Stimulated activated CD8-positive, alpha-beta memory T cell treated with anti-CD3 and anti-CD28 coated beads, Interleukin-12 subunit alpha, Interleukin-12 subunit beta, amount 100 ng/mL, for 24 hours (primary cell): Measurements from ENCODE around the gene OXNAD1.

Experiments used
- DNase-seq: peaks from one replicate; pipeline ENCODE4 v3.0.0-alpha.2; 2020; ENCODE audit errors: extremely low read depth

The OXNAD1 gene

GRCh38 chr3:16328124-16328523 is 63.1 kb downstream of the OXNAD1 start:
- DNase-seq: no peak

- no peak for DNase-seq
Observed at GRCh38 chr3:16329036-16329825, 64.2 kb downstream of the OXNAD1 start.

GRCh38 chr3:16329826-16330129 is 64.8 kb downstream of the OXNAD1 start:
- DNase-seq: no peak

- no peak for DNase-seq
Observed at GRCh38 chr3:16330351-16330750, 65.3 kb downstream of the OXNAD1 start.

- no peak for DNase-seq
Observed at GRCh38 chr3:16331319-16331883, 66.4 kb downstream of the OXNAD1 start.

- no peak for DNase-seq
Observed at GRCh38 chr3:16332904-16333426, 68.0 kb downstream of the OXNAD1 start.

- DNase-seq: no peak
Observed at GRCh38 chr3:16334909-16335308, 69.9 kb downstream of the OXNAD1 start.

GRCh38 chr3:16335333-16335732 is 70.3 kb downstream of the OXNAD1 start:
- DNase-seq: no peak

- DNase-seq: no peak
Observed at GRCh38 chr3:16335772-16336645, 71.0 kb downstream of the OXNAD1 start.

- DNase-seq: no peak
Observed at GRCh38 chr3:16336825-16337224, 71.8 kb downstream of the OXNAD1 start.

- DNase-seq: peak; percentile 14
Observed at GRCh38 chr3:16337856-16338540, 73.0 kb downstream of the OXNAD1 start.

- no peak for DNase-seq
Observed at GRCh38 chr3:16338999-16339398, 74.0 kb downstream of the OXNAD1 start.

GRCh38 chr3:16343101-16343500 is 78.1 kb downstream of the OXNAD1 start:
- DNase-seq: no peak

- no peak for DNase-seq
Observed at GRCh38 chr3:16346413-16347081, 81.5 kb downstream of the OXNAD1 start.

- no peak for DNase-seq
Observed at GRCh38 chr3:16347548-16347947, 82.5 kb downstream of the OXNAD1 start.

GRCh38 chr3:16349986-16350596 is 85.1 kb downstream of the OXNAD1 start:
- DNase-seq: no peak

GRCh38 chr3:16350597-16351318 is 85.7 kb downstream of the OXNAD1 start:
- DNase-seq: no peak

GRCh38 chr3:16352428-16352827 is 87.4 kb downstream of the OXNAD1 start:
- DNase-seq: no peak

- DNase-seq: no peak
Observed at GRCh38 chr3:16354291-16354690, 89.3 kb downstream of the OXNAD1 start.
